ENCODE results near the gene KATNA1.
"Not testable (repeated sequence)": the region's sequence is repeated elsewhere in the genome, so short reads cannot be mapped to it uniquely, and the experiment has no call there.

KATNA1 gene

GRCh38 chr6:149648148-149649145 lies at the start of gene KATNA1:
TSS of gene KATNA1 (minus strand) at chr6:149648714. CDS start at chr6:149638547, 10,167 bp downstream.
- DNase-seq (ENCODE audit: low read depth) = peak; percentile 77

- DNase-seq (ENCODE audit: low read depth) = no peak
Observed at GRCh38 chr6:149698175-149698574, 49.7 kb upstream of the KATNA1 start.

DNA sequence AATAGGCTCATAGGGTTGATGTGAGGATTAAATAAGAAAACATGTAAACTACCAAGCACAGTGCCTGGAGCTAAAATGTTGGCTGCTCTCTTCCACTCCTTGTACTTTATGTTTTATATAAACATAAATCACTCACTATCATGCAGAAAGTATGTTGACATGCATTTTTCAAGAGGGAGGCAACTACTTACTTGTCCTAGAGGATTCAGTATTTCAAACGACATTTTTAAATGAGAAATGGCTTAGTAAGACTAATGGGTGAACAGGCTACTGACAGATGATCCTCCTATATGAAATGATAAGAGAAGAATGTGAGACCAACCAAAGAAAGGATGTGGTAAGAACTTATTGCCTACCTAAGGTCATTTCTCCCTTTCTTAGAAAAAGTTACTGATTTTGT lies 48.4 kb upstream of the KATNA1 start:
- DNase-seq (ENCODE audit: low read depth) = no peak

GRCh38 chr6:149694921-149695320 lies 46.4 kb upstream of the KATNA1 start:
- DNase-seq (ENCODE audit: low read depth) = no peak

DNA sequence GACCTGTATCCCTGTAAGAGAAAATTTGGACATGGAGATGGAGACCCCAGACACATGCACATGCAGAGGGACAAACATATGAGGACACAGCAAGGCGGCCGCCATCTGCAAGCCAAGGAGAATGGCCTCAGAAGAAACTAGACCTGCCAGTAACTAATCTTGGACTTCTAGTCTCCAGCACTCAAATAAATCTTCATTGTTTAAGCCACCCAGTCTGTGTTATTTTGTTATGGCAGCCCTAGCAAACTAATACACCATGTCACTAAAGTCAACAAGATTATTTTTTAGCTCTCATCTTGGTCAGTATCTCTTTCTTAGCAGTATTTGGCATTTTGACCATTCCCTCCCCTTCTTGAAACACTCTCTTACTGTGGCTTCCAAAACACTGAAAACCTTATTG lies 42.7 kb upstream of the KATNA1 start:
- DNase-seq (ENCODE audit: low read depth) = no peak

DNA sequence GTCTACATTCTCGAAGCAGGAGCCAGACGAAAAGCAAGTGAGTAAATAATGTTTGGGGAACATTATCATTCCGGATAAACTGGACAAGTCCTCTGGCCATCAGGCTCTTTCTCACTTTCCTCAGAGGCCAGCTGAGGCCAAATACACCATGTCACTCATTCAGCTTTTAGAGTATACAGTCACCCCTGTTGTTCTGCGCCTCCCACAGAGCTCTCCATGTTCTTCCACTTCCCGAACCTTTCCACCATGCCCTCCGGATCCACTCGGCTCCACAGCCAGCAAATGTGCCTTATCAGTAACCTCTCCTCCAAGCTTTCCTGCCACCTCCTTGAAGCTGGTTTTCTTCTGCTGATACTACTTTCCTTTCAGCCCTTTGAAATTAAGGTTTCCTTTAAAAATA lies 37.7 kb upstream of the KATNA1 start:
- no peak for DNase-seq (ENCODE audit: low read depth)

GRCh38 chr6:149683256-149683859 lies 34.8 kb upstream of the KATNA1 start:
- no peak for DNase-seq (ENCODE audit: low read depth)

GRCh38 chr6:149681845-149682244 lies 33.3 kb upstream of the KATNA1 start:
- not testable (repeated sequence) for DNase-seq (ENCODE audit: low read depth)

- no peak for DNase-seq (ENCODE audit: low read depth)
Observed at GRCh38 chr6:149681209-149681608, 32.7 kb upstream of the KATNA1 start.

GRCh38 chr6:149680503-149680902 lies 32.0 kb upstream of the KATNA1 start:
- DNase-seq (ENCODE audit: low read depth) = no peak

- DNase-seq (ENCODE audit: low read depth) = not testable (repeated sequence)
Observed at GRCh38 chr6:149672265-149672664, 23.8 kb upstream of the KATNA1 start.

- DNase-seq (ENCODE audit: low read depth) = no peak
Observed at GRCh38 chr6:149660028-149660427, 11.5 kb upstream of the KATNA1 start.

GRCh38 chr6:149657441-149657840 lies 8.9 kb upstream of the KATNA1 start:
- DNase-seq (ENCODE audit: low read depth) = no peak

DNA sequence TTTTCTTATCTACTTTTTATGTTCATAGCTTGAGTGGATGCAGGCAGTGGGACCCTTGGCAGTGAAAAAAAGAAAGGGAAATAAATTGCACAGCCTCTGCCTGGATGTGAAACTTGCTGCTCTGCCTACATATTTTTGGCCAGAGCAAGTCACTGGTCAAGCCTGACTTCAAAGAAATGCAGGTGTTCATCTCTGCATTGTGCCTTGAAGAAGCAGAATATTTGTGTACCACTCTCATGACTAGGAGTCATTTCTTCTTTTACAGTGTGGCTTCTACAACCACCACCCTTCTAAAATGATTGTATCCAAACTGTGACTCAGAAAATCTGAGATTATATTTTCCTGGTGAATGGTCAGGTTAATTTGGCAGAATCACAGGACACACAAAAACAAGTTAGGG lies 2.5 kb upstream of the KATNA1 start:
- no peak for DNase-seq (ENCODE audit: low read depth)

GRCh38 chr6:149646599-149646998 lies 1.9 kb downstream of the KATNA1 start:
- DNase-seq (ENCODE audit: low read depth) = no peak

GRCh38 chr6:149642829-149643580 lies 5.5 kb downstream of the KATNA1 start:
- DNase-seq (ENCODE audit: low read depth) = no peak

DNA sequence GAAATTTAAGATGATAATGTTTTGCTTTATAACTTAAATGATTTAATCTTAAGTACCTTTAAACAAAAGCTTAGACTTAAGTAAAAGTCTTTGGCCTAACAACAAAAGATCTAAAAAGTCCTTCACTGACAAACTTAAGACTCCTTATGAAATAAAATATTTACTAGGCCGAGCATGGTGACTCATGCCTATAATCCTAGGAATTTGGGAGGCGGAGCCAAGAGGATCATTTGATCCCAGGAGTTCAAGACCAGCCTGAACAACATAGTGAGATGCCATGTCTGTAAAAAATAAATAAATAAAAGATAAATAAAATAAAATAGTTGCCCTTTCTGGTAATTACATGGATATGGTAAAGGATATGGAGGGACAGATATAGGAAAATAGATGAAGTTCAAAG lies 12.4 kb downstream of the KATNA1 start:
- DNase-seq (ENCODE audit: low read depth) = no peak

GRCh38 chr6:149634315-149634714 lies 14.2 kb downstream of the KATNA1 start:
- DNase-seq (ENCODE audit: low read depth) = no peak

DNA sequence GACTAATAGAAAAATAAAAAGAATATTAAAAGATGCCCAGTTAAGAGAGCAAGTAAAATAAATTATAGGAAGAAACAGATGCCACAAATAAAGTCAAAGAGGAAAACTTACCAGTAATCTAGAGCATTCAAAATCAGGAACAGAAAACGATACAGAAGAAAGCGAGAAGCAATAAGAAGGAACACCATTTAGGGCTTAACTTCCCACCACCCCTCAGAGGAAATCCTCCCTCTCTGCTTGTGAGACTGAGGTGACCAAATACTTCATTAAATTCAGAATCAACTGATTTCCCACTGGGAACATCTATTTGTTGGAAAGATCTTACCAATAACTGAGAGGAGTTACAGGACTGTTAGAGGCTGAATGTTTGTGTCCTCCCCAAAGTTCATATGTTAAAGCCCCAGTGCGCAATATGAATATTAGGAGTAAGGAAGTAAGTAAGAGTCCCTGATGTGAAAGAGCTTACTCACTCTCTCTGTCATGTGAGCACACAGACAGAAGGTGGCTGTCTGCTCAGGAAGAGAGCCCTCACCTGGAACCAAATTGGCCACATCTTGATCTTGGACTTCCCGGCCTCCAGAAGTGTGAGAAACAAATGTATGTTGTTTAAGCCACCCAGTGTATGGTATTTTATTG lies 19.5 kb downstream of the KATNA1 start:
- no peak for DNase-seq (ENCODE audit: low read depth)

- no peak for DNase-seq (ENCODE audit: low read depth)
Observed at GRCh38 chr6:149627672-149628071, 20.8 kb downstream of the KATNA1 start.

GRCh38 chr6:149615805-149616204 lies 32.7 kb downstream of the KATNA1 start:
- DNase-seq (ENCODE audit: low read depth) = no peak

GRCh38 chr6:149614337-149614736 lies 34.2 kb downstream of the KATNA1 start:
- DNase-seq (ENCODE audit: low read depth) = no peak

Data from CMK (cell line).